Smooth muscle cell (in vitro differentiated cells): ENCODE data around the gene MSH2. TPM values are rescaled to one million over a fixed set of nuclear protein-coding genes. Genes with fewer than 3 reads are reported as not detected.

Source experiments
- DNase-seq: peaks from one replicate; lab custom pipeline; 2025; ENCODE audit not compliant: unreplicated experiment; lab: John Stamatoyannopoulos, UW
- H2AFZ ChIP-seq: fragments of 200-600 bp; sonication (generic); 2 replicates; pipeline ENCODE4 v1.6.0; 2016; ENCODE audit warnings: antibody characterized with exemption, low read depth, mild to moderate bottlenecking
- H3F3A ChIP-seq: fragments of 200-600 bp; sonication (generic); 2 replicates; pipeline ENCODE4 v1.6.0; 2017; ENCODE audit warnings: antibody characterized with exemption, low read depth
- H3K27ac ChIP-seq: fragments of 200-600 bp; sonication (generic); 2 replicates; pipeline ENCODE4 v1.5.1; 2016; ENCODE audit warnings: low read depth, mild to moderate bottlenecking
- H3K27me3 ChIP-seq: fragments of 200-600 bp; sonication (generic); 2 replicates; pipeline ENCODE4 v1.6.1; 2016; ENCODE audit warnings: low read depth, mild to moderate bottlenecking
- H3K36me3 ChIP-seq: fragments of 200-600 bp; sonication (generic); 2 replicates; pipeline ENCODE4 v1.5.1; 2016; ENCODE audit warnings: low read depth
- H3K4me1 ChIP-seq: fragments of 200-600 bp; sonication (generic); 2 replicates; pipeline ENCODE4 v1.5.1; 2016; ENCODE audit warnings: low read depth
- H3K4me2 ChIP-seq: fragments of 200-600 bp; sonication (generic); 2 replicates; pipeline ENCODE4 v1.6.0; 2016; ENCODE audit warnings: mild to moderate bottlenecking
- H3K4me3 ChIP-seq: fragments of 200-600 bp; sonication (generic); 2 replicates; pipeline ENCODE4 v1.5.1; 2016; ENCODE audit warnings: mild to moderate bottlenecking
- H3K79me2 ChIP-seq: fragments of 200-600 bp; sonication (generic); 2 replicates; pipeline ENCODE4 v1.6.0; 2016; ENCODE audit warnings: low read depth, mild to moderate bottlenecking
- H3K9ac ChIP-seq: fragments of 200-600 bp; sonication (generic); 2 replicates; pipeline ENCODE4 v1.6.0; 2016; ENCODE audit warnings: low read depth
- H3K9me3 ChIP-seq: fragments of 200-600 bp; sonication (generic); replicated peaks from 2 replicates; pipeline ENCODE4 v1.5.1; 2016; ENCODE audit warnings: low read depth
- H4K20me1 ChIP-seq: fragments of 200-600 bp; sonication (generic); 2 replicates; pipeline ENCODE4 v1.6.0; 2016; ENCODE audit warnings: low read depth
- WGBS: methylation state at CpG from one replicate; pipeline ENCODE4 v1.1.7; 2016; ENCODE audit warnings: low lambda C conversion rate; 5-methylcytosine and 5-hydroxymethylcytosine counted together
- polyA plus RNA-seq: library from polyadenylated mRNA; unstranded; fragments of >200 nt; fragmentation: Nextera tagmentation; extraction: Ambion mirVana; gene quantifications from 2 replicates; pipeline ENCODE4 v1.2.1, GENCODE V29; 2016
- total RNA-seq: library from RNA; depleted of rRNA; stranded (reverse); fragments of >200 nt; gene quantifications from 2 replicates; pipeline ENCODE4 v1.2.3, GENCODE V29; 2014
- TF ChIP-seq, protein P1 (sequence below): fragments of 200-600 bp; sonication (generic); IDR thresholded peaks from 2 replicates; pipeline ENCODE4 v1.5.1; 2017; ENCODE audit warnings: borderline replicate concordance, mild to moderate bottlenecking, antibody characterized with exemption; ENCODE audit not compliant: insufficient read depth, poor library complexity, severe bottlenecking

The MSH2 gene
- total and polyA plus RNA-seq, 2 experiments from 2014 or later = 21.3 to 35.6 TPM

DNA sequence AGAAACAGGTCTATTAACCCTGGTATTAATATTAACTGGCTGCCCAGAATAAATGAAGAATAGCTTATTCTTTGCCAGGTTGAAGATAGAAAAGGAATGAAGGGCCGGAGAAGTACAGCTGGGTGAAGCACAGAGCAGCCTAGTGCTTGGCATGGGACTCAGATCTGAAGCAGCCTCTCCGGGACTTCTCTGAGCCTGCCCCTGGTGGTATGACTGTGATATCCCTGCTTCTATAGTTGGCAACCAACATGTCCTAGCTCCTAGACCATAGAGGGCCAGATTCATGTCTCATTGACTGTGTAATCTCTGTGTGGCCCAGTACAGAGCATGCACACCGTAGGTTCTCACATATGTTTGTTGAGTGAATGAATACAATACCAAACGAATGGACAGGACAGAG is 107.8 kb downstream of the MSH2 start:
- Histone ChIP-seq H3K79me2 (no peaks in the 10 kb centered on the region), H3K4me2 (no peak overlapping the region), H2AFZ (no peak overlapping the region), H3K9me3 (no peaks in the 10 kb centered on the region), H3K4me1 (no peaks in the 10 kb centered on the region), H3K9ac (no peak overlapping the region), H4K20me1 (no peaks in the 10 kb centered on the region), H3K36me3 (no peaks in the 10 kb centered on the region), H3F3A (no peaks in the 10 kb centered on the region), H3K4me3 (no peak overlapping the region), H3K27me3 (no peaks in the 10 kb centered on the region), H3K27ac (no peak overlapping the region)
- WGBS = 94% methylated on average over 4 of the region's 4 CpGs
- TF ChIP-seq, protein P1, sequence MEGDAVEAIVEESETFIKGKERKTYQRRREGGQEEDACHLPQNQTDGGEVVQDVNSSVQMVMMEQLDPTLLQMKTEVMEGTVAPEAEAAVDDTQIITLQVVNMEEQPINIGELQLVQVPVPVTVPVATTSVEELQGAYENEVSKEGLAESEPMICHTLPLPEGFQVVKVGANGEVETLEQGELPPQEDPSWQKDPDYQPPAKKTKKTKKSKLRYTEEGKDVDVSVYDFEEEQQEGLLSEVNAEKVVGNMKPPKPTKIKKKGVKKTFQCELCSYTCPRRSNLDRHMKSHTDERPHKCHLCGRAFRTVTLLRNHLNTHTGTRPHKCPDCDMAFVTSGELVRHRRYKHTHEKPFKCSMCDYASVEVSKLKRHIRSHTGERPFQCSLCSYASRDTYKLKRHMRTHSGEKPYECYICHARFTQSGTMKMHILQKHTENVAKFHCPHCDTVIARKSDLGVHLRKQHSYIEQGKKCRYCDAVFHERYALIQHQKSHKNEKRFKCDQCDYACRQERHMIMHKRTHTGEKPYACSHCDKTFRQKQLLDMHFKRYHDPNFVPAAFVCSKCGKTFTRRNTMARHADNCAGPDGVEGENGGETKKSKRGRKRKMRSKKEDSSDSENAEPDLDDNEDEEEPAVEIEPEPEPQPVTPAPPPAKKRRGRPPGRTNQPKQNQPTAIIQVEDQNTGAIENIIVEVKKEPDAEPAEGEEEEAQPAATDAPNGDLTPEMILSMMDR = no peak
- DNase-seq = no peak

DNA sequence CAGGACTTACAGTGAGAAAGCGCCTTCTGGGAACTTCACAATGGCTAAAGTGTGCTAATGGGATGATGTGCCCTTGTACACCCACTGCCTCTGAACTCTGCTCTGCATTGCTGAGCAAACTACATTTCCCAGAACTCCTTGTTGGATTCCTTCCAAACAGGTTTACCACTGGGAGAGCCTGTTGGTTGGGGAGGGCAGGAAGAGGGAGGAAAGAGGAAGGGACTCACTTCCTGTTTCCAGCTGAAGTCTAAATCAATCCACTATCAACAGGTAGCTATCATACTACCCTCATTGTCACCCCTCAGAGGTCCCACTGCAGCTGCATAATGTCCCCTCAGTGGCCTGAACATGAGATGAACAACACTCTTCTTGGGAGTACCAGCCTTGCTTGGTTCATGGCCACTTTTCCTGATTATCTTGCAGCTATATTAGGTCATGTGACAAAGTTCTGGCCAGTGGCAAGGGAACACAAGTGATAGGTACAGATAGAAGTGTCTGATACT is 109.7 kb downstream of the MSH2 start:
- H3K27ac ChIP-seq = no peak overlapping the region
- 91% methylated on average over 1 of the region's 1 CpG for WGBS
- no peaks in the 10 kb centered on the region for H4K20me1 ChIP-seq
- TF ChIP-seq, protein P1 = no peak
- H3K36me3 ChIP-seq = no peaks in the 10 kb centered on the region
- H3K4me3 ChIP-seq = no peak overlapping the region
- H3K27me3 ChIP-seq = no peaks in the 10 kb centered on the region
- H3K9me3 ChIP-seq = no peaks in the 10 kb centered on the region
- H3K4me2 ChIP-seq = no peak overlapping the region
- no peak for DNase-seq
- no peaks in the 10 kb centered on the region for H3F3A ChIP-seq
- peak overlapping the region; percentile 2 for H2AFZ ChIP-seq
- H3K9ac ChIP-seq = no peak overlapping the region
- no peaks in the 10 kb centered on the region for H3K4me1 ChIP-seq
- no peaks in the 10 kb centered on the region for H3K79me2 ChIP-seq

DNA sequence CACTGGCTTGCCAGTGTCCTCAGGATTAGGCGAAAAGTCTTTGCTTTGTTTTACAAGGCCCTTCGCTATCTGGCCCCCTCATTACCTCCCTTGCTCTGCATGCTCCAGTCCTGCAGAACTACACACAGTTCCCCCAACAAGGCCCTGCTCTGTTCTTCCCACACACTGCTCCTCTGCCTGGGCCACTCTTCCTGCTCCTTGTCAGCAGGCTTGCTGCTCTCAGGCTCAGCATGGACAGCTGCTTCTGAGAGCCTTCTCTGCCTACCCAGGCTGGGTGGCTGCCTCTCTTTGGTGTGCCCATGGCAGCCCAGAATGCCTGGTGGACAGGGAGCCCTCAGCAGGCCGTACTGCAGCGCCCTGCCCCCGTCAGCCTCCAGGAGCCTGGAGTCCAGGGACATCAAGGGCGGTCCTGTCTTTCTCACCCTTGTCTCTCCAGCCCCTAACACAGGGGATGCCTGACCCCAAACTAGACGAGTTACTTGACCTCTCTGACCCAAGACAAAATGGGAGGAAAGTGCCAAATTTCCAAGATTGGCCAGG is 111.1 kb downstream of the MSH2 start:
- no peaks in the 10 kb centered on the region for H3K4me1 ChIP-seq
- no peaks in the 10 kb centered on the region for H3K36me3 ChIP-seq
- no peaks in the 10 kb centered on the region for H4K20me1 ChIP-seq
- no peak overlapping the region for H2AFZ ChIP-seq
- DNase-seq = no peak
- no peaks in the 10 kb centered on the region for H3F3A ChIP-seq
- TF ChIP-seq, protein P1 = no peak
- no peaks in the 10 kb centered on the region for H3K9me3 ChIP-seq
- 69% methylated on average over 7 of the region's 7 CpGs for WGBS
- no peaks in the 10 kb centered on the region for H3K27me3 ChIP-seq
- no peak overlapping the region for H3K4me2 ChIP-seq
- no peak overlapping the region for H3K4me3 ChIP-seq
- H3K79me2 ChIP-seq = no peaks in the 10 kb centered on the region
- H3K27ac ChIP-seq = no peak overlapping the region
- no peak overlapping the region for H3K9ac ChIP-seq
